ENCODE data around the gene ADGRD2.

ADGRD2 gene

GRCh38 chr9:124506931-124507879, 57.0 kb downstream of the ADGRD2 start, which contains the start of gene NR5A1:
NR5A1 (minus strand) TSS chr9:124507399; CDS start chr9:124503395, 4,004 bp downstream.
- Mint-ChIP-seq H3K27me3 (peaks cover 57% of the 10 kb centered on the region), H3K27ac (no peak within 1 kb of the TSS), H3K36me3 (peaks cover 2% of the 10 kb centered on the region), H3K4me3 (no peak within 1 kb of the TSS), H3K4me1 (peaks cover 9% of the 10 kb centered on the region), H3K9me3 (no peaks in the 10 kb centered on the region)
- CTCF ChIA-PET, result no interaction called here
- DNase-seq, result no peak

GRCh38 chr9:124507880-124508423, 57.7 kb downstream of the ADGRD2 start:
- Mint-ChIP-seq H3K9me3 (no peaks in the 10 kb centered on the region), H3K4me1 (peaks cover 9% of the 10 kb centered on the region), H3K27me3 (peaks cover 55% of the 10 kb centered on the region), H3K36me3 (peaks cover 2% of the 10 kb centered on the region), H3K4me3 (no peak overlapping the region), H3K27ac (no peak overlapping the region)
- DNase-seq, result no peak
- CTCF ChIA-PET, result no interaction called here

DNA sequence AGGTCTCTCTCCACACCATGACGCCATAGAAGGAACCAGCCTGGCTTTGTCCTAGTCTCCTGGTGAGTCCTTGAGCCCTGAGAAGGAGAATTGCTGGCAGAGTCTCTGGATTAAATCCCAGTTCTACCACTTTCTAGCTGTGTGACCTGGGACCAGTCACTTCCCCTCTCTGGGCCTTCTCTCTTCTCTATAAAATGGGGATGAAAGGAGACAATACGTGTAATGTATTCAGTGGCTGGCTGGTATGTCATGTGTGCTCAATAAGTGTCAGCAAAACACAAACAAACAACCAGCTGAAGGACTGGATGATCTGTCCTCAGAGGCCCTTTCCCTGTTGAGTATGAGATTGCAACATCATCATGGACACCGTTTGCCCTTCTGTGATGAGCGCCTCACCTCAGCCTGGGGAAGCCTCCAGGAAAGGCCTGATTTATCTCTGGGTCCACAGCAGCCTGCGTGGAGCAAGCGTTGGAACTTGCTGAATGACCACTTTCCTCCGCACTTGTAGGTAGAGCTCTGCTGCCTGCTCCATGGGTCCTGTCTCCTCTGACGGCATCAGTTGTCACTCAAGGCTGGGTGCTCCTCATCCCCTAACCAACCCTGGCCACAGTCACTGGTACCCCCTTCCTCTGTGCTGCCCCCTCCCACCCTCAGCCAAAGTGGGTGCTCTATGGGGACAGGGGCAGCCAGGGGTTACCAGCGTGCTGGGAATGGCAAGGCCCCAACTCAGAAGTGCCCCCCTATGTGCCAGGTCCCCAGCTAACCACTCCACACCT, 60.6 kb downstream of the ADGRD2 start:
- Mint-ChIP-seq H3K27me3 (peaks cover 40% of the 10 kb centered on the region), H3K36me3 (no peaks in the 10 kb centered on the region), H3K9me3 (no peaks in the 10 kb centered on the region)

GRCh38 chr9:124511426-124511840, 61.2 kb downstream of the ADGRD2 start:
- no peak overlapping the region for H3K4me3 Mint-ChIP-seq
- H3K27ac Mint-ChIP-seq, result no peak overlapping the region
- no peak for DNase-seq
- H3K27me3 Mint-ChIP-seq, result peaks cover 40% of the 10 kb centered on the region
- no peaks in the 10 kb centered on the region for H3K9me3 Mint-ChIP-seq
- H3K4me1 Mint-ChIP-seq, result no peaks in the 10 kb centered on the region
- H3K36me3 Mint-ChIP-seq, result no peaks in the 10 kb centered on the region
- CTCF ChIA-PET, result interaction anchor here (1.1 kb wide), 1 partner anchor 25 kb away, joined by 3 read pairs; no protein-coding TSS in a partner anchor

More for the DNA sequence above, 60.6 kb downstream of the ADGRD2 start:
- CTCF ChIA-PET, result interaction anchor here (1.1 kb wide), 1 partner anchor 26 kb away, joined by 3 read pairs; no protein-coding TSS in a partner anchor
- Mint-ChIP-seq H3K27ac (no peak overlapping the region), H3K4me1 (no peaks in the 10 kb centered on the region), H3K4me3 (no peak overlapping the region)
- no peak for DNase-seq

GRCh38 chr9:124511891-124512805, 61.9 kb downstream of the ADGRD2 start:
- Mint-ChIP-seq H3K27me3 (peaks cover 40% of the 10 kb centered on the region), H3K27ac (no peak overlapping the region), H3K9me3 (no peaks in the 10 kb centered on the region), H3K4me3 (no peak overlapping the region), H3K36me3 (no peaks in the 10 kb centered on the region), H3K4me1 (no peaks in the 10 kb centered on the region)
- CTCF ChIA-PET, result no interaction called here
- no peak for DNase-seq

- no peaks in the 10 kb centered on the region for H3K4me1 Mint-ChIP-seq
- DNase-seq, result no peak
- H3K36me3 Mint-ChIP-seq, result no peaks in the 10 kb centered on the region
- H3K4me3 Mint-ChIP-seq, result no peak overlapping the region
- no peak overlapping the region for H3K27ac Mint-ChIP-seq
- CTCF ChIA-PET, result no interaction called here
- H3K27me3 Mint-ChIP-seq, result peaks cover 40% of the 10 kb centered on the region
- H3K9me3 Mint-ChIP-seq, result no peaks in the 10 kb centered on the region
Observed at GRCh38 chr9:124512806-124513204, 62.6 kb downstream of the ADGRD2 start.

GRCh38 chr9:124513376-124513994, 63.2 kb downstream of the ADGRD2 start:
- Mint-ChIP-seq H3K4me3 (no peak overlapping the region), H3K4me1 (no peaks in the 10 kb centered on the region), H3K36me3 (no peaks in the 10 kb centered on the region), H3K27ac (no peak overlapping the region), H3K27me3 (peaks cover 44% of the 10 kb centered on the region), H3K9me3 (no peaks in the 10 kb centered on the region)
- CTCF ChIA-PET, result no interaction called here
- DNase-seq, result no peak

DNA sequence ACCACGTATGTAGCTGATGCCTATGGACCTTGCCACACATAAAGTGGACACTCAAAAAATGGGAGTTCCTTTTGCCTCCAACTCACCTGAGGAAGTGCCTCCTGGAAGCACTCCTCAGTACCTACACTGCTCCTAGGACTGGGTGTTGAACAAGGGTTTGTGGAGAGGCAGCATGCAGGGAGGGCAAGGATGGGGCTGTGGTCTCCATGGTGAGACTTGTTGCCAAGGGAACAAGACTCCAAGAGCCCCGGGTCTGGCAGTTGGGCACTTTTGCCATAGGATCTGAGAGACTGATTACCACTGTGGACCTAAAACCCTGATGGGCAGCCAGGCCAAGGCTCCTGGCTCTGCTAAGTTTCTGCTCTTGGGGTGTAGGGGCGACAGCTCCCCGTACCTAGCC, 63.9 kb downstream of the ADGRD2 start:
- Mint-ChIP-seq H3K27me3 (peaks cover 44% of the 10 kb centered on the region), H3K9me3 (no peaks in the 10 kb centered on the region), H3K27ac (no peak overlapping the region), H3K4me1 (no peaks in the 10 kb centered on the region), H3K4me3 (no peak overlapping the region), H3K36me3 (no peaks in the 10 kb centered on the region)
- CTCF ChIA-PET, result no interaction called here
- no peak for DNase-seq

- H3K4me3 Mint-ChIP-seq, result no peak overlapping the region
- H3K36me3 Mint-ChIP-seq, result no peaks in the 10 kb centered on the region
- CTCF ChIA-PET, result interaction anchor here (1.5 kb wide), 1 partner anchor 21 kb away, joined by 3 read pairs; no protein-coding TSS in a partner anchor
- no peaks in the 10 kb centered on the region for H3K4me1 Mint-ChIP-seq
- H3K27ac Mint-ChIP-seq, result no peak overlapping the region
- DNase-seq, result no peak
- H3K9me3 Mint-ChIP-seq, result no peaks in the 10 kb centered on the region
- H3K27me3 Mint-ChIP-seq, result peaks cover 44% of the 10 kb centered on the region
Observed at GRCh38 chr9:124514874-124515273, 64.6 kb downstream of the ADGRD2 start.

DNA sequence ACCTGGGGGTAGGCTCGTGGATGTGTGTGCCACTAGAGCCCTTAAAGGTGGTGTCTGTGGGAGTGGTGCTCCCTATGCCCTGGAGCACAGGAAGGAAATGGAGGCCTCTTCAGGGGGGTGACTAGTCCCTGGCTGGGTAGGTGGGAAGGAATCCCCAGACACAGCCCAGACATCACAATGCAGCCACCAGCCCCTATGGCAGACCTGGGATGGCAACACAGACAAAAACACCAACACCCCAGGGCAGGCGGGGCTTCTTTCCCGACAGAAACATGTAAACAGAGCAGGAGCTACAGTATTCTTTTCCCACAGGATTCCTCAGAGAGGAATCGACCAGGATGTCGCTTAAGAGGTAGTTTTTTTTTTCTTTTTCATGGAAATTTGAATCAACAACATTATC, 67.3 kb downstream of the ADGRD2 start:
- Mint-ChIP-seq H3K4me1 (no peaks in the 10 kb centered on the region), H3K4me3 (no peak overlapping the region), H3K27ac (no peak overlapping the region), H3K9me3 (no peaks in the 10 kb centered on the region), H3K27me3 (peaks cover 40% of the 10 kb centered on the region), H3K36me3 (no peaks in the 10 kb centered on the region)
- no peak for DNase-seq
- CTCF ChIA-PET, result no interaction called here

DNA sequence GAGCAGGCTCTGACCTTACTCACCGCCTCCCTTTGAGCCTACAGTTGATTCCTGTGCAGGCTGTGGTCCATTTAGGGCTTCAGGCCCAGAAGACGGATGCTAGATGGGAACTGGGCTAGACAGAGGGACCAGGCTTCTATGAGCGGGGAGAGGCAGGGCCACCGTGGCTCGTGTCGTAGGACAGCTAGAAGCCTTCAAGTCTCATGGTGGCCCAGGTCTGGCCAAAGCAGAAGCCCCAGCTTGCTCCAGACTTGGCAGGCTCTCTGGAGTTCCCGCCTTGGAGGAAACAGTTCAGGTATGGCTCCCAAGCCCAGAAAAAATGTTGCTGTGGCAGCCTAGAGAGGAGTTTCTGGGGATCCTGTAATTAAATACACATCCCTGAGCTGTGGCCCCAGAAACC, 67.9 kb downstream of the ADGRD2 start:
- CTCF ChIA-PET, result no interaction called here
- H3K27ac Mint-ChIP-seq, result no peak overlapping the region

DNA sequence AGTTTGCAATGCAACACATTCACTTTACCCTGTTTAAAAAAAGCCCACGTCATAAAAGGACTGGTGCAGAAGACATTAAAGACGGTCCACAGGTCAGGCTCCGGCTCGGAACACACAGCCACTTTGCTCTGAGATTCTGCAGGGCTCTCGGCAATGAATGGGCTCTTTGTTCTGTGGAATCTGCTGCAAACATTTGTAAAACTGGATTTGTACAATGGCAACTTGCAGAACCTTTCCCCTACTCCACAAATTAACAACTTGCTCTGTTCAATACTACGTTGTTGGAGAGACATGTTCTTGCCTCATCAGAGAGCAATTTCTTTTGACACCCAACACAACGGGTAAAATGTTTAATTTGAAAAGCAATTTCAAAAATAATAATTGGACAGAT, 70.0 kb downstream of the ADGRD2 start:
- Mint-ChIP-seq H3K27me3 (peaks cover 32% of the 10 kb centered on the region), H3K4me1 (no peaks in the 10 kb centered on the region), H3K4me3 (no peak overlapping the region), H3K36me3 (no peaks in the 10 kb centered on the region), H3K27ac (no peak overlapping the region), H3K9me3 (no peaks in the 10 kb centered on the region)
- CTCF ChIA-PET, result interaction anchor here (0.6 kb wide), 1 partner anchor 110 kb away, joined by 3 read pairs; no protein-coding TSS in a partner anchor
- no peak for DNase-seq

More for the DNA sequence above, 67.9 kb downstream of the ADGRD2 start:
- Mint-ChIP-seq H3K27me3 (peaks cover 38% of the 10 kb centered on the region), H3K4me1 (no peaks in the 10 kb centered on the region), H3K4me3 (no peak overlapping the region), H3K9me3 (no peaks in the 10 kb centered on the region), H3K36me3 (no peaks in the 10 kb centered on the region)
- no peak for DNase-seq

- H3K36me3 Mint-ChIP-seq, result no peaks in the 10 kb centered on the region
- H3K4me1 Mint-ChIP-seq, result no peaks in the 10 kb centered on the region
- H3K9me3 Mint-ChIP-seq, result no peaks in the 10 kb centered on the region
- H3K4me3 Mint-ChIP-seq, result no peak overlapping the region
- no peak overlapping the region for H3K27ac Mint-ChIP-seq
- peaks cover 29% of the 10 kb centered on the region for H3K27me3 Mint-ChIP-seq
- CTCF ChIA-PET, result no interaction called here
- DNase-seq, result no peak
Observed at GRCh38 chr9:124521142-124521541, 70.9 kb downstream of the ADGRD2 start.
